HL-60 (cell line): ENCODE data around the gene NBL1.

ENCODE experiments used
- DNase-seq, 2 experiments: peaks; one replicate each; pipeline ENCODE4 v3.0.0-alpha.2; 2010 to 2020; ENCODE audit warnings: low read depth in 1 of 2, low spot score in 1 of 2
- H3K27ac ChIP-seq: fragments of 250-450 bp; sonication (Bioruptor Pico); replicated peaks from 2 replicates; pipeline ENCODE4 v1.5.1; 2020; ENCODE audit warnings: mild to moderate bottlenecking, moderate library complexity
- H3K27me3 ChIP-seq: fragments of 250-450 bp; sonication (Bioruptor Pico); 2 replicates; pipeline ENCODE4 v1.5.1; 2021; ENCODE audit warnings: mild to moderate bottlenecking, moderate library complexity; ENCODE audit not compliant: insufficient read depth, poor library complexity, severe bottlenecking
- H3K4me3 ChIP-seq: replicated peaks from 2 replicates; pipeline ENCODE4 v1.5.1; 2011; ENCODE audit warnings: mild to moderate bottlenecking, control low read depth, low read length; ENCODE audit not compliant: insufficient read depth
- CTCF ChIP-seq: IDR thresholded peaks from one replicate; pipeline ENCODE4 v1.5.1; 2011; ENCODE audit warnings: low read length, control low read depth, inconsistent platforms; ENCODE audit not compliant: insufficient read depth
- GABPA ChIP-seq: IDR thresholded peaks from 2 replicates; pipeline ENCODE4 v1.6.1; 2012; ENCODE audit warnings: low read depth
- POLR2AphosphoS5 ChIP-seq: IDR thresholded peaks from 2 replicates; pipeline ENCODE4 v1.6.1; 2012; ENCODE audit warnings: low read depth
- SPI1 ChIP-seq: IDR thresholded peaks from 2 replicates; pipeline ENCODE4 v1.6.1; 2012; ENCODE audit warnings: low read depth, mild to moderate bottlenecking, borderline replicate concordance
- long read RNA-seq: library from polyadenylated mRNA; unstranded; transcript quantifications from one replicate; pipeline ENCODE4 v2.0.0, GENCODE V29; 2020
- TF ChIP-seq, protein P1 (sequence below): IDR thresholded peaks from 2 replicates; pipeline ENCODE4 v1.6.1; 2012; ENCODE audit warnings: low read depth; ENCODE audit not compliant: insufficient replicate concordance

Gene NBL1, protein sequence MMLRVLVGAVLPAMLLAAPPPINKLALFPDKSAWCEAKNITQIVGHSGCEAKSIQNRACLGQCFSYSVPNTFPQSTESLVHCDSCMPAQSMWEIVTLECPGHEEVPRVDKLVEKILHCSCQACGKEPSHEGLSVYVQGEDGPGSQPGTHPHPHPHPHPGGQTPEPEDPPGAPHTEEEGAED
- long read RNA-seq: 0 reads

GRCh38 chr1:19643602-19644394, at the start of gene NBL1:
TSS of gene NBL1 (plus strand) at chr1:19644311. CDS start at chr1:19655031, 10,720 bp downstream.
- DNase-seq: no peak
- H3K27me3 ChIP-seq: peaks cover 22% of the 10 kb centered on the region
- no peak within 1 kb of the TSS for H3K27ac ChIP-seq
- TF ChIP-seq SPI1 (no peak), CTCF (no peak), GABPA (no peak)
- TF ChIP-seq, protein P1, sequence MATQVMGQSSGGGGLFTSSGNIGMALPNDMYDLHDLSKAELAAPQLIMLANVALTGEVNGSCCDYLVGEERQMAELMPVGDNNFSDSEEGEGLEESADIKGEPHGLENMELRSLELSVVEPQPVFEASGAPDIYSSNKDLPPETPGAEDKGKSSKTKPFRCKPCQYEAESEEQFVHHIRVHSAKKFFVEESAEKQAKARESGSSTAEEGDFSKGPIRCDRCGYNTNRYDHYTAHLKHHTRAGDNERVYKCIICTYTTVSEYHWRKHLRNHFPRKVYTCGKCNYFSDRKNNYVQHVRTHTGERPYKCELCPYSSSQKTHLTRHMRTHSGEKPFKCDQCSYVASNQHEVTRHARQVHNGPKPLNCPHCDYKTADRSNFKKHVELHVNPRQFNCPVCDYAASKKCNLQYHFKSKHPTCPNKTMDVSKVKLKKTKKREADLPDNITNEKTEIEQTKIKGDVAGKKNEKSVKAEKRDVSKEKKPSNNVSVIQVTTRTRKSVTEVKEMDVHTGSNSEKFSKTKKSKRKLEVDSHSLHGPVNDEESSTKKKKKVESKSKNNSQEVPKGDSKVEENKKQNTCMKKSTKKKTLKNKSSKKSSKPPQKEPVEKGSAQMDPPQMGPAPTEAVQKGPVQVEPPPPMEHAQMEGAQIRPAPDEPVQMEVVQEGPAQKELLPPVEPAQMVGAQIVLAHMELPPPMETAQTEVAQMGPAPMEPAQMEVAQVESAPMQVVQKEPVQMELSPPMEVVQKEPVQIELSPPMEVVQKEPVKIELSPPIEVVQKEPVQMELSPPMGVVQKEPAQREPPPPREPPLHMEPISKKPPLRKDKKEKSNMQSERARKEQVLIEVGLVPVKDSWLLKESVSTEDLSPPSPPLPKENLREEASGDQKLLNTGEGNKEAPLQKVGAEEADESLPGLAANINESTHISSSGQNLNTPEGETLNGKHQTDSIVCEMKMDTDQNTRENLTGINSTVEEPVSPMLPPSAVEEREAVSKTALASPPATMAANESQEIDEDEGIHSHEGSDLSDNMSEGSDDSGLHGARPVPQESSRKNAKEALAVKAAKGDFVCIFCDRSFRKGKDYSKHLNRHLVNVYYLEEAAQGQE: no peak
- peak within 1 kb of the TSS; percentile 37 for H3K4me3 ChIP-seq

DNA sequence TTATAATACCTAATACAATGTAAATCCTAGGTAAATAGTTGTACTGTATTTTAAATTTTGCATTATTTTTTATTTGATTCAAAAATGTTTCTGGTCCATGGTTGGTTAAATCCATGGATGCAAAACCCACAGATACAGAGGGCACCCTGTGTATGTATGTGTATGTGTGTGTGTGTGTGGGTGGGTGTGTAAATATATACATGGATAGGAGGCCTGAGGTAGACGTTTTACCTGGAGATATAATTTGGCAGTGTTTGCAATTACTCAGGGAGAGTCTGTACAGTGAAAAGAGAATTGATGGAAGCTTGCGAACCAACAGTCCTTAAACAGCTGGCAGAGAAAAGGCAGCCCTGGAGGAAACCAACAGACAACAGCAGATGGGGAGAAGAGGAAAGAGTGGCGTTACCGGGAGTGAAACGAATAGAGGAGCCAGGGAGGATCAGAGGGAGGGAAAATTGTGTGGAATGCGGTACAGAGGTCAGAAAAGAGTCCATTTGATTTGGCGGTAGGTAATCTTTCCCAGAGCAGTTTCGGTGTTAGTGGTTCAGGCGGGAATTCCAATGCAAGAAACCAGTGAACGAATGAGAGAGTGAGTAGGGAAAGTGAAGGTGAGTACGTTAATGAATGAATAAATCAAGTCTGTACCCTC, 47.9 kb upstream of the NBL1 start:
- H3K4me3 ChIP-seq: peak overlapping the region; percentile 78
- H3K27me3 ChIP-seq: no peaks in the 10 kb centered on the region
- DNase-seq: peak in 1 of 2 experiments; percentile 11
- TF ChIP-seq SPI1 (no peak), CTCF (no peak), GABPA (no peak), POLR2AphosphoS5 (no peak)
- TF ChIP-seq, protein P1: no peak
- peak overlapping the region; percentile 96 for H3K27ac ChIP-seq

DNA sequence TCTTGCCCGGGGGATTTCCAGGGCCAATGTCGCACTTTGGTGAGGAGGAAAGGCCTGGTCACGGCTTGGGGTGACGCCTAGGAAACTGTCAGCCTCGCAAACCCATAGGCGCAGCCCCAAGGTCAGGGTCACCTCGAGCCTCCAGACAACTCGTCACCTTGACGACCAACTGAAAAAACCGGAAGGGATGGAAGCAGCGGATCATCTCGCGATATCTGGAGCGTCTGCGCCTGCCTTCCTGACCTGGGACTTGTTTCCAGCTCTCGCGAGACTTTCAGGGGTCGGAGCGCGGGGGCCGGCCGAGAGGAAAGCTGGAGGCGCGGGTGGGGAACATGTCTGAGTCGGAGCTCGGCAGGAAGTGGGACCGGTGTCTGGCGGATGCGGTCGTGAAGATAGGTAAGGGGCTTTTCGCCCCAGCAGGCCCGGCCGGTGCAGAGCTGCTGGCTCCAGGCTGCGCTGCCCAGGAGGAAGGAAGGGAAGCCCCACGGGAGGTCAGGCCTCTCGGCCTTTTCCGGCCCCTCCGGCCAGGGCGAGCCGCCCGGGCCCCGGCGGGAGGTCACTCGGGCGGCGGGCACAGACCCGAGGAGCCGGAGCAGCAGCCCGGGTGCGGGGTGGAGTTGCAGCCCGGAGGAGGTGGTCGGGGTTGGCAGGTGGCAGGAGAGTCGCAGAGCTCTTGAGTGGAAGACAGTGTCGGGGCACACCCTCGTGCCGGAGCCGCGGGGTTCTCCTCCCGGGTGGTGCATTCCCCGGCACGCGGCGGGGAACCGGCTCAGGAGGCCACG, 47.2 kb upstream of the NBL1 start:
- H3K27me3 ChIP-seq: no peaks in the 10 kb centered on the region
- DNase-seq: peak; percentile 97 to 99
- peak overlapping the region; percentile 96 for H3K27ac ChIP-seq
- 0 out of 2 replicates have a peak, but pooled peaks have one; percentile 43 for TF ChIP-seq GABPA
- no peak for TF ChIP-seq CTCF
- peak; percentile 53; the same call in 1 of the 2 replicates for TF ChIP-seq SPI1
- peak; percentile 82 for TF ChIP-seq POLR2AphosphoS5
- TF ChIP-seq, protein P1: no peak
- peak overlapping the region; percentile 78 for H3K4me3 ChIP-seq
